ENCODE data around the gene FTO. TPM values are rescaled to one million over a fixed set of nuclear protein-coding genes. Genes with fewer than 3 reads are reported as not detected.

FTO gene
- polyA plus RNA-seq, 3 donors = 16.8 to 51.0 (median 37.7) TPM

GRCh38 chr16:53708490-53708889 lies 4.5 kb downstream of the FTO start:
- no peak for TF ChIP-seq CTCF (IDR thresholded peaks at IDR 0.05)
- WGBS (ENCODE audit: insufficient coverage) = no CpG with 5 or more reads among the region's 2 CpGs
- H2AFZ ChIP-seq (ENCODE audit: insufficient read depth, low read depth, low read length, poor library complexity, severe bottlenecking) = no peak overlapping the region
- peaks cover 11 to 14% of the 10 kb centered on the region in 2 donors for H3K4me1 ChIP-seq (ENCODE audit: control insufficient read depth in 1 of 2, insufficient read depth in 2 of 2, low read length in 2 of 2)
- H3K36me3 ChIP-seq (replicated peaks in 1 of 2; ENCODE audit: control insufficient read depth in 1 of 2, insufficient read depth in 2 of 2, low read length in 2 of 2) = no peaks in the 10 kb centered on the region
- H3K27ac ChIP-seq (ENCODE audit: low read depth in 1 of 2, low read length in 2 of 2) = no peak overlapping the region
- no peak overlapping the region for H3K4me3 Mint-ChIP-seq
- H3K9me3 ChIP-seq (replicated peaks in 1 of 2; ENCODE audit: control insufficient read depth in 1 of 2, insufficient read depth in 1 of 2, low read length in 2 of 2) = no peaks in the 10 kb centered on the region
- DNase-seq = no peak
- no peak overlapping the region for H3K27ac Mint-ChIP-seq
- intact Hi-C loops (cut with micrococcal nuclease) = loop anchor here in 1 of 2 donors (10.0 kb wide), 1 partner anchor 1226 kb away; the partner anchor contains the start of gene IRX5
- H4K20me1 ChIP-seq (ENCODE audit: insufficient read depth, low read length) = no peaks in the 10 kb centered on the region
- peaks cover 26% of the 10 kb centered on the region for H3K4me1 Mint-ChIP-seq
- no peak overlapping the region for H3K4me2 ChIP-seq (replicated peaks; ENCODE audit: extremely low read depth, low read length, poor library complexity, severe bottlenecking)
- peaks cover 48% of the 10 kb centered on the region for H3K79me2 ChIP-seq (ENCODE audit: insufficient read depth, low read length)
- no peak overlapping the region for H3K4me3 ChIP-seq (replicated peaks in 1 of 3; ENCODE audit: low read depth in 2 of 3, low read length in 3 of 3)
- H3K9ac ChIP-seq (ENCODE audit: insufficient read depth, low read length, poor library complexity, severe bottlenecking) = no peak overlapping the region
- H3K36me3 Mint-ChIP-seq = peaks cover 5% of the 10 kb centered on the region in 2 donors
- H3K9me3 Mint-ChIP-seq = peaks cover 0 to 2% (median 0%) of the 10 kb centered on the region in 7 donors
- H3K27me3 Mint-ChIP-seq (ENCODE audit: low read depth in 3 of 3) = peaks cover 0 to 2% (median 1%) of the 10 kb centered on the region in 3 donors
- no peaks in the 10 kb centered on the region for H3K27me3 ChIP-seq (ENCODE audit: control insufficient read depth in 2 of 2, insufficient read depth in 2 of 2, low read length in 2 of 2)

GRCh38 chr16:53711390-53711789 lies 7.4 kb downstream of the FTO start:
- Histone ChIP-seq H3K4me1 (ENCODE audit: control insufficient read depth in 1 of 2, insufficient read depth in 2 of 2, low read length in 2 of 2) (no peaks in the 10 kb centered on the region), H2AFZ (ENCODE audit: insufficient read depth, low read depth, low read length, poor library complexity, severe bottlenecking) (no peak overlapping the region), H3K27me3 (ENCODE audit: control insufficient read depth in 2 of 2, insufficient read depth in 2 of 2, low read length in 2 of 2) (no peaks in the 10 kb centered on the region), H4K20me1 (ENCODE audit: insufficient read depth, low read length) (no peaks in the 10 kb centered on the region), H3K4me3 (replicated peaks in 1 of 3; ENCODE audit: low read depth in 2 of 3, low read length in 3 of 3) (no peak overlapping the region), H3K36me3 (replicated peaks in 1 of 2; ENCODE audit: control insufficient read depth in 1 of 2, insufficient read depth in 2 of 2, low read length in 2 of 2) (no peaks in the 10 kb centered on the region), H3K9ac (ENCODE audit: insufficient read depth, low read length, poor library complexity, severe bottlenecking) (no peak overlapping the region), H3K27ac (ENCODE audit: low read depth in 1 of 2, low read length in 2 of 2) (no peak overlapping the region), H3K4me2 (replicated peaks; ENCODE audit: extremely low read depth, low read length, poor library complexity, severe bottlenecking) (no peak overlapping the region), H3K9me3 (replicated peaks in 1 of 2; ENCODE audit: control insufficient read depth in 1 of 2, insufficient read depth in 1 of 2, low read length in 2 of 2) (no peaks in the 10 kb centered on the region), H3K79me2 (ENCODE audit: insufficient read depth, low read length) (peaks cover 29% of the 10 kb centered on the region)
- Mint-ChIP-seq H3K4me3 (no peak overlapping the region), H3K36me3 (peaks cover 5% of the 10 kb centered on the region in 2 donors), H3K9me3 (peaks cover 0 to 2% (median 0%) of the 10 kb centered on the region in 7 donors), H3K4me1 (peaks cover 13% of the 10 kb centered on the region), H3K27me3 (ENCODE audit: low read depth in 3 of 3) (peaks cover 0 to 2% (median 0%) of the 10 kb centered on the region in 3 donors), H3K27ac (peak overlapping the region in 1 of 7 donors; percentile 80)
- intact Hi-C loops (cut with micrococcal nuclease) = no loop called here
- DNase-seq = no peak
- TF ChIP-seq CTCF (IDR thresholded peaks at IDR 0.05) = no peak
- WGBS (ENCODE audit: insufficient coverage) = 100% methylated on average over 2 of the region's 3 CpGs

Data from CD14-positive monocyte (primary cell).